Activated T-helper 1 cell treated with anti-CD3 and anti-CD28 coated beads, Interleukin-2, amount 50 U/mL, for 16 hours (primary cell): Measurements from ENCODE around the gene EGFR.

Experiments
- DNase-seq, 2 donors: peaks; one replicate each; pipeline ENCODE4 v3.0.0-alpha.2; 2020; ENCODE audit warnings: low read depth in 1 of 2, low spot score in 1 of 2

The EGFR gene

DNA sequence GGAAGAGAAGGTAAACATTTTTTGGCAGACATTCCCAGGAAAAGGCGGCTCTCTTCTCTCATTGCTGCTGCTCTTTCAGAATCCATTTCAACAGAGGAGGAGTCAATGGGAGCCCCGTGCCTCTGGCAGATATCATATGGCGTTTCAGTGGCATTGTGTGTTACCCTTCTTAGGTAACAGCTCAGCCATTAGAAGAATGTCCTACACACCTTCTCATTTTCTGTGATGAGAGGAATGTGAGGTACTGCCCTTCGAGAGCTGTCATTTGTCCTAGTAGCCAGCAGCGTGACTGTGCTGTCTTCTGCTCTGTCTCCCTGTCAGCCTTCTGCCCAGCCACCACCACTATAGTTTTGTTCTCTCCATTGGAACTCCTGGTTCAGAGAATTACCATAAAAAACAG lies 102.4 kb downstream of the EGFR start:
- no peak for DNase-seq

DNA sequence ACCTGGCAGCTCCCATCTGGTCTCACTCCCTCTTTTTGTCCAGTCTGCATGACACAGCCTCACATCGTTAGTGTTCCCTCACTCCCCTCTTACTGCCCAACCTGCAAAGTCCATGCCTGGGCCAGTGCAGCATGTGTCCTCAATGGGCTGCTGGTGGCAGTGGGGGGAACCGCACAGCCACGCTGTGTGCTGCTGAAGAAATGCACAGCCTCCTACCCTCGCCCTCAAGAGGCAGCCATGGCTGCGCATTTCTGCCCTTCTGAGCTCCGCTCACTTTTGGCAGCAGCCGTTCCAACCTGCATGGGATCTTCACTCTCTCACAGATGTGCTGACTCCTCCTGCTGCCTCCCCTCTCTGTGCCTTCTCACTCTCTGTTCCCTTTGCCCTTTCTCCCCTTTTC lies 103.4 kb downstream of the EGFR start:
- DNase-seq = no peak

DNA sequence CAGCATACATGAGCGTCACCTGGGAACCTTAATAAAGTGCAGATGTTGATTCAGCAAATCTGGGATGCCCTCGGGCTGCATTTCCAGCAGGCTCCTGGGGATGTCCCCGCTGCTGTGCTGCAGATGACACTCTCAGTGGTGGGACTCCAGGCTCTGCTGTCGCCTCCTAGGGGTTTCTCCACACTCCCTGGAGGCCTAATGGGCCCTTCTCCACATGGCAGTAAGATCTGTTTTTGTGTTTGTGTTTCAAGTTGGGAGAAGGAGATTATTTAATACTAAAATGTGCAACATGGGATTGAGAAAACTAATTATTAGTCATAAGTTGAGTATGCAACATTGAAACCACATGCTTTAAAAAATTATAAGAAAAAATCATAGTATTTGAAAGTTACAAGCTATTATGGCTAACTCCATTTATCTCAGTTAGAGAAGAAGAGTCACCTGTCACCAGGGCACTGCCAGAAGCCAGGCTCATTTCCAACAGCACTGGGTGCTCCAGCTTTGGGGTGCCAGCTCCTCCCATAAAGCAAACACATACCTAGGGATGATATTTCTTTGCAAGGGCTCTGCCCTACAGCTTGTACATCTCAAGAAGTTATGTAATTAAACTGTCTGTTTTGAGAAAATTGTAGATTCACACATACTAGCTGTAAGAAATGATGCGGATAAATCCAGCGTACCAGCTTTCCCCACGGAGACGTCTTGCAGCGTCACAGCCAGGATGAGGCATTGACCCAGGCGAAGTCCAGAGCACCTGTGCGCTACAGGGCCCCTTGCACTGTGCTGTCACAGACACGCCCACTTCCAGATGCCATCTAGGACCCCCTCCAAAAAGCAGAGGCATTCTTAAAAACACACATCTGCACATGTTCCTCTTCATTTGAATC lies 106.4 kb downstream of the EGFR start:
- DNase-seq = no peak

DNA sequence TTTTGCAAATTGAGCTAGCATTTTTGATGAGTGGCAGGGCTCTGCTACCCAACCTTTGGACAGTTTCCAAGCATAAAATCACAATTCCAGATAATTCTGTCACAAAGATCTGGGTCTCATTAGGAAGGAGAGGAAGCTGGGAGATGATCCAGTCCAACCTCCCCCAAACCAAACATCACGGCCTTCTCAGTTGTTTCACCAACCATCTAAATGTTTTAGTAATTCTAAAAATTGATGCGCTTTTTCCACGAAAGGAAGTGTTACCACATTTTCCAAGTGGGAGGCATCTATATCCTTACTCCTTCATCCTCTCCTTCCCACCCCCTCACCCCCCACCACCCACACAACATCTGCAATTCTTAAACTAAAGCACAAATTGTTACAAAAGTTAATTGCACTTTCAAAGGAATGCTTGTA lies 108.3 kb downstream of the EGFR start:
- DNase-seq = no peak

DNA sequence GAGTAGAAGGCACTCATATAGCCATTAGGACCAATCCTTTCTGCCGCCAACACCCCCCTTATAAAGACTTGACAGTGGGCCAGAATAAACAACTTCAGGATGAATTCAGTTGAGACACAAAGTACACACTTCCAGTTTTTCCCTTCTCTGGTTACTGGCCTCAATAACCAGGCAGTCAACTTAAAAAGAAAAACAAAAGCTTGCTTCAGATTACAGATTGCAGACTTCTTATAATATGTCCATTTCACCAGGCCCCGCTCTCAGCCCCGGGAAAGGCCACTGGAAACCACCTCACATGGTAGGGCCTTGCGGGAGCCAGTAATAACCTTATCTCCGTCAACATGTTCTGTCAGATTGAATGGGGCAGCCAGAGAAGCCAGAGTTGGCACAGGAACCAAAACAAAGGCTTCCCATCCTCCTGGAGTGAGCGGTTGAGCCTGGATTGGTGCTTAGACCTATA lies 108.8 kb downstream of the EGFR start:
- DNase-seq = no peak

DNA sequence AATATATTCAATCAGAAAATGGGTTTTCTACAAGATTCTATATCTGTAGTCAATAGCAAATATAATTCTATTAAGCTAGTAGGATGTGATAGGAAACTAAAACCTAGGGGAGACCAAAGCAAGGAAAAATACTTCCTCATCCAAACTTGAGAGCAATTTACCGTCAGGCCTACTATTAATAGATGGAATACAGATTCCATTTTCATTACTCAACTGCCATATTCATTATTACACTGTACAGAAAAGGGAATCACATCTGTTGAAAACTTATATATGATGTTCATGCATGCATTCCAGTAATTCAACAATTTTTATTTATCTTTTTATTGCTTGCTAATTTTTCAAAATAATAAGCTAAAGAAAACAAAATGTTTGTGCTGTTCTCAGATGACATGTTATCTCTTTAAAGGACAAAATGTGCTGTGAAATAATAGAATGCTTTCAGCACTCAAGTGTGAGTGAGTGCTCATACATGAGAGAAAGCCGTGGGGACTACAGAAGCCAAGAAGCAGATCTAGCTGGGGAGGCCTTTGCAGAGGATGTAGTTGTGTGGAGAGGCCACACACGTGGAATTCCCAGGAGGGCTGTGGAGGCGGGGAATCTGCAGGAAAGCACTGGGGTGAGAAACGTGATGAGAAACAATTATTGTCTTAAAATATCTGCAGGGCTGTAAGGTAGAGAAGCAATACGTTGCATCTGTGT lies 110.0 kb downstream of the EGFR start:
- DNase-seq = no peak

DNA sequence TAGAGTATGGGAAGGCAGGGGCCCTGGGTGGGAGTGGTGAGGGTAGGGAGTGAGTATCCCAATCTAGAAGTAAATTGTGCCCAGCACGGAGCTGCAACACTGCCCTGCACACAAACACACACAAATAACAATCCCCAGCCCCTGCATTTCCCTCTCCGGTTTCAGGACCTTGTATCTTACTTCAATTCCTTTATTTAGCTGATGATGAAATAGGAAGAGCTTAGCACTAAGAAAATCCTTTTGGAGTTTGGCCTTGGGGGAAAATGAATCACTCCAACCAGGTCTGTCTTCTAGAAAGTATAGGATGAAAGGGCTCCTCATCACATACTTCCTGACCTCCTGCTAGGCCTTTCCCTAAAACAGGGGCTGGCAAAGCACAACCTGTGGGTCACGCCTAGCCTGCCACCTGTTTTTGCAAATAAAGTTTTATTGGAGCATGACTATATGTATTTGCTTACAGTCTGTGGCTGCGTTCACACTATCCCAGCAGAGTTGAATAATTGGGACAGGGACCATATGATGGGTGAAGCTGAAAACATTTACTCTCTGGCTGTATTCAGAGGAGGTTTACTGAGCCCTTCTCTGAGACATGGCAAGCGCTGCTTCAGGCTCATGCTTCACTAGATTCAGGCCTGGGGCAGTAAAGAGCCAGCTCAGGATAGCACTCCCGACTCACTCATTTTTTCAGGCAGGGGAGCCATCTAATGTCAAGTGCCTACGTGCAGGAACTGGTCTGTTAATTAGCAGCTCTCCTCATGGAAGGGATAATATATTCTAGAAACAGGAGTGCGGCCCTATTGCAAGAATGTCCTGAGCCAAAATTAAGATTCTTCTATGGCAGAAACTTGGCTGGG lies 111.0 kb downstream of the EGFR start:
- DNase-seq = no peak

DNA sequence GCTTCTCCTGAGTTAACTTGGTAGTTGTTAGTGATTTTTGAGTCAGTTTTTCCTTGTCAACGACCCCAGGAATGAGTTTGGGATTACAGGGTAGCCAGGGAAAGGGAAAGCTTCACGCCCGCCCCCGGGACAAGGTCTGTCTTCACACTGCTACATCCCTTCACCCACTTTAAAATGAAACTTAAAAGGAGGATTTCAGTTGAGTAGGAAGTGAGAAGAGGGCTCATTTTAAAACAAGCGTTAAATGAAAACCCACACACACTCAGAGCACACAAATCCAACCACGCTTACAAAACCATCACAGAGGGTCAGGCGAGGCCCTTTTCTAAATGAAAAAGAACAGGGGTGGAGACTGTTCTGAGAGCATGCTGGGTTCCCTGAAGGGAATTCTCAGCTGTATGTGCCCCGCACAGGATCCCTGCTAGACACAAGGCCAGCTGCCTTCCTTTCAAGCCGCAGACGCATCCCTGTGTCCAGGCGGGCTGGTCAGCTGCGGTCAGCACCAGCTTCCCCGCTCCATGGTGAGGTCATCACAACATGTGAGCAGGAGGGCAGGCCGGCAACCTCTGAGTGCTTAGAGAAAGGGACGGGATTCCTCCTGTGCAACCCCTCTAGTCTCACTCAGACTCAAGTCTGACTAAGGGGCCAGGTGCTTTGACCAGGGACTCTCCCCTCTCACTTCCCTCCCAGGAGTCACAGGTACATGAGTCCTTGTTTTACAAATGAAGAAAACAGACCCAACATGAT lies 111.8 kb downstream of the EGFR start:
- DNase-seq = no peak

DNA sequence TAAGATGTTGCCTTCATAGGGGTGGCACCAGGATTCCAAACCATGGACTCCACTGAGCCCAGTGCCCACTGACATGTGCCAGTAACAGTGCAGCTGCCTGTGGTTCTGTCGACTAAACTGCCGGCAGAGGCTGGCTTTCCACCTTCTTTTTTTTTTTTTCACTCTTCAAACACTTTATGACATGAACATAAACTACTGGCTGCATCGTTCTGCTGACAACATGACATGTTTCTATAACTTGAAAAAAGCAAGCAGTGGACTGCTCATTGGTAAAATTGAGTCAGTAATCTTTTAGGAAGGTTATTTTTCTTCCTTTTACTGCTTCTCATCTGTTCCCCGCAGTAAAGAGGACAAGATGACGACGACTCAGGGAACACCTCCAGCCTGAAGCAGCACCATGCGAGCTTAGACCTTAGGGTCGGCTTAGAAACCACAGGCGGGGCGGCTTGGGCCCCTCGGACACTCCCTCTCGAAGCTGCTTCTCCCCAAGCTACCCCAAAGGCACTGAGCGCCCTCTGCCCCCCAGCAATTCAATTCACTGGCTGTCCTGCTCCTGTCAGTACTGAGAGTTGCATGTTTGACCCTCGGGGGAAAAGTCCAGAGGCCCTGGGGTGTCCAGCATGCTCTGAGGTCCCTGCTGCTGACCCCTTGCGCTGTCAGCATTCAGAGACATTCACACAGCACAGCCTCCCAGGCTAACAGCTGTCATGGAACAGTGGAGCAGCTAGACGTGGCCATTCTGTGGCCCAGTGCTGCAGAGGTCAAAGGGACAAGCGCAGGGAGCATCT lies 112.5 kb downstream of the EGFR start:
- no peak for DNase-seq

DNA sequence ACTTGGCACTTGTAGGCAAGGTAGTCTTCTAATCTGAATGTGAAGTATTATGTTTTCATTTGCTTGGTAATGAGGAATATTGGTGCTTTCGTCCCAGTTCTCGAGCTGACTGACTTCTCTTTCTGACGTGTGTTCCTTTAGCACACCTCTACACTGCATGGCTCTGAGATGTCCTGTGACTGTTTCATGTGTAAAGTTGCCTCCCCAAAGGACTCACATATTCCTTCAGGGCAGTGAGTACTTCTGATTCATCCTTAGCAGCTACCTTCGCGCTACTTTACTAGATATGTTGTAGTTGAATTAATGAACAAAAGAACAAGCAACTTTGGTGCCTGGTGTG lies 113.7 kb downstream of the EGFR start:
- no peak for DNase-seq

DNA sequence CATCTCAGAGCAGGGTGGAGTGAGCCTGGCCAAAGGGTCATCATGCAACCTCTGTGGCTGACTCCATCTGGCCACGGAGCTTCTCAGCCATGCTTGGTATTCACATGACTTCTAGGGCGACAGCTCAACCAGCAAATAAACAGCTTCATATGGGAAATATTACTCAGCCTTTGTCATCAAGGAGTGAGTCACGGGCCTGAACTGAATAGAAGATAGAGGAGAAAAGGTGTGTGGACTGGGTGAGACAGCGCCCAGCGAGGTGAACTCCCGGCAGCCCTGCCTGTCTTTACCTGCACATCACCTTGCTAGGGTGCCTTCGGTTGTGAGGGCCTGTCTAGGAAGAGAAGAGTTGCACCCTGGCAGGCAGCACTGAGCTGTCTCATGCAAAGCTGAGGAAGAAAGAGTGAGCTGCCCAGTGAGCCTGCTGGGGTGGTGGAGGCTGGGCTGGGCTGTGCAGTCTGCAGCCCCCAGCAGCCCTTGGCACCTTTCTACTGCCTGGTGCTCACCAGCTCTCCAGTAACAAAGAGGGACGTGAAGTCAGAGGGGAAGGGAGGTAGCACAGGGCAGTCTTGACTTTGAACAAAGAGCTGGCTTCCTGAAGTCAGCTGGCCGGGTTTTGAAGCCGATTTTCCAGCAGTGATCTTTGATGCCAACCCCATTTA lies 114.2 kb downstream of the EGFR start:
- no peak for DNase-seq

DNA sequence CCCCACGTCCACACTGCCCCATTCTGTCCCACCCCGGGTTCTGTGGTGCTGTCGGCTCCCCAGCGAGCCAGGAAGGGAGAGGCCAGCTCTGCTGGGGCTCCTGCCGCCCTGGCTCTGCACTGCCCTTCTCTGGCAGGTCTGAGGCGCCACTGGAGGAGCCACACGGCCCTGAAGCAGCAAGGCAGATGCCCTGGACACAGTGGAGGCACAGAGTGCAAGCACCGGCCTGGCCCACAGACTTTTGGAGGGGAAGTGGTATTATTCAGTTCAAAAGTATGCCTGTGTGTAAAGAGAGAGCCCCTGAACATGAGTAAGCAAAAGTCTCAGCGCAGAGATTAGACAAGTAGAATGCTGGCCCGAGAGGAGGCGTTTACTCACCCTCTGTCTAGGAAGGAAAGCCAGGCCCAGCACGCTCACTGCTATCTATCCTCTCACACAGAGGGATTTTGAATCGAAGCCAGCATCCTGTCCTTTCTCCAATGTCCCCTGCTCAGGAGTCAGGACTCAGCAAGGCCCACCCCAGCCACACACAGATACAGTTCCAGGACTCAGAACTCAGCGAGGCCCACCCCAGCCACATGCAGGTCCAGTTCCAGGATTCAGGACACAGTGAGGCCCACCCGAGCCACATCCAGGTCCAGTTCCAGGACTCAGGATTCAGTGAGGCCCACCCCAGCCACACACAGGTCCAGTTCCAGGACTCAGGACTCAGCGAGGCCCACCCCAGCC lies 115.0 kb downstream of the EGFR start:
- DNase-seq = no peak

DNA sequence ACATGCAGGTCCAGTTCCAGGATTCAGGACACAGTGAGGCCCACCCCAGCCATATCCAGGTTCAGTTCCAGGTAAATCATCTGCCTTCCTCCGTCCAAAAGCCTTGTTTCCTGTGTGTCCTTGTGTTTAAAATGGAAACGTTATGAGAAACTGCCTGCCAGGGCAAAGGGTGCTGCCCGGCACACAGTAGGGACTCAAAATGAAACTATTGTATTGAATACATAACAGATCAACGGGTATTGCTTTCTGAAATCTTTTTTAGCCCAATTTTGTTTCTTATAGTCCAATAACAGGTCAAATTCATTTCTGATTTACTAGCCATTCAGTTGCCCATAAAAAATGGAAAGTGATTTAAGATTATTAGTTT lies 115.5 kb downstream of the EGFR start:
- DNase-seq = no peak

DNA sequence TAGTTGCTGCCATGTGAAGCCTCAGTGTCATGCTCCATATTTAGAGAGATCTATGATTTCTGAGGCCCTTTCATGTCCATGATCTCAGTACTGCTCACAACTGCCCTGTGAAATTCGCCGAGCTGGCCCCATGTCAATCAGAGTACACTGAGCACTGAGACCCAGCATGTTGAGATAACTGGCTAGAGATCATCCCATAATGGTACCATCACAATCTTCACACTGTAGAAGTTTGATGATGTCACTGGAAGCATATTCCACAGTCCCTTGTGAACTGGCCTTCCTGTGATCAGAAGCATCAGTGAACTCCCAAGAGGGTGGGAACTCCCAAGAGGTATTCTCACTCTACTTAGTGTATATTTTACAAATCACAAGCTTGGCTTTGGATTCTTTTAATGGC lies 116.0 kb downstream of the EGFR start:
- DNase-seq = no peak

DNA sequence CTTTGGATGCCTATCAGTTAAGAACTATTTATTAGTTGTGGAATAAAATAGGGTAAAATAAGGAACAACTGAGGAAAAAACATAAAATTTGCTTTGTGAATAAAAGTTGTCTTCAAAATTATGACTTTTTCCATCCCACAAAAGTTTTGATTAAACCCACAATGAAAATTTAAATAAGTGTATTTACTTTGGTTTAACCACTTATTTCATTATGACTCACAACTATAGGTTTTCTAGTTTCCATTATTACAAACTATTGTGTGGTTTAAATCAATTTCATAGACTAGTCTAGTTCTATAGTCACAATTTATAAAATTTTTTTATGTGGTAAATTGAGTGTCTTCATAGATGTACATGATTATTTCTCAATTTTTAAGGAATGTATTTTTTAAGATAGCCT lies 116.6 kb downstream of the EGFR start:
- DNase-seq = no peak

DNA sequence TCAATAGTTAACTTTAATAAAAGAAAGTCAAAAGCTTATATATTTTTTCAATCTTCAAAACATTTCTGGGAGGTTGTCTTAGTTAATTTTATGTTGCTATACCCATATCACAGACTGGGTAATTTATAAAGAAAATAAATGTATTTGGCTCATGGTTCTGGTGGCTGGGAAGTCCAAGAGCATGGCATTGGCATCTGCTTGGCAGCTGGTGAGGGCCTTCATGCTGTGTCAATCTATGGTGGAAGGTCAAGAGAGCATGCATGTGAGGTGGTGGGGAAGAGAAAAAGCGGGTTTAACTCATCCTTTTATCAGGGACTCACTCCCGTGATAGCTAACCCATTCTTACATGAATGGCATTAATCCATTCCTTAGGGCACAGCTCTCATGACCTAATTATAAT lies 119.8 kb downstream of the EGFR start:
- DNase-seq = no peak

DNA sequence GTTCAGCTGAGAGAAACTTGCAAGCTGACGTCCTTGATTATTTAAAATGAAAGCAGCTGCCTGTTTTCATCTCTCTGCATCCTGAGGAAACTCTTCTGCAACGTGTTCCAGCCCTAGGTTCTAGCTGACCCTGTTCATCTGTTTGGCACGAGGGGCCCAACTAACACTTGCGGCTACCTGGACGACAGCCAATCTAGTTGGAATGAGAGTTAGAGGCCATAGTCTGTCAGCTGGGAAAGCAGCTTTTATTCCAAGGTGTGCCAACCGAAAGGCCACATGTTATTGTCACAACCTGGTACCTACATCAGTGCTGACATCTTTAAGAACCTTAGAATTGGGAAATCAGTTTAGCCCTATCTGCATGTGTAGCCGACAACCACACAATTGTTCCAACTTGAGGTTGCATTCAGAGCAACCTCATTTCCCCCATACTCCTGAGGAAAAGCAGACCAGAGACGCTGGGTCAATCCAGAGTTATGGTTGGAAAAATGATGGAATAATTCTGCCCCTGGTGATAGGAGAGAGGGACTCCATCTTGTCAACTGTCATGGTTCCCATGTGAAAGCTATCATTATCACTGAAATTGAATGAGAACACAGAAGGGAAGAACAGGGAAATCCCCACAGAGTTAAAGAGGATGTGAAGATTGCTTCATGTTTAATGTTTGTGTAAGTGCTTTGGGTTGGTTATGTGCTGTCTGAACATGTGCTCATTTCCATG lies 121.6 kb downstream of the EGFR start:
- DNase-seq = no peak

DNA sequence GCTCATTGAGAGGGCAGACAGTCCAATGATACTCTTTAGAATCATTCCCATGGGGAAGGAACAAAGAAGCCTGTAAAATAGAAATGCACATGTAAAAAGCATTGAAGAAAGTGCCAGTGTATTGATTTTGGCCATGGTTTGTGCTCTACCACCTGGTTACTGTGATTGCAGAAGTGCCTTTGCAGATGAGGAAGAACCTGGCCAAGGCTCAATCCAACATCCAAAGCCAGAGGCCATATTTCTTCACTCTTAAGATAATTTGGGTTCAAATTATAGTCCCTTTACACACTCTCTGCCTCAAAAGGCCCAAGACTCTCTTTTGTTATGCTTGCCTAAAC lies 122.1 kb downstream of the EGFR start:
- DNase-seq = no peak
